ENCODE data around the gene LCK.
A peak's percentile ranks its signal among the peaks of the same experiment; 100 is the strongest.

The LCK gene

DNA sequence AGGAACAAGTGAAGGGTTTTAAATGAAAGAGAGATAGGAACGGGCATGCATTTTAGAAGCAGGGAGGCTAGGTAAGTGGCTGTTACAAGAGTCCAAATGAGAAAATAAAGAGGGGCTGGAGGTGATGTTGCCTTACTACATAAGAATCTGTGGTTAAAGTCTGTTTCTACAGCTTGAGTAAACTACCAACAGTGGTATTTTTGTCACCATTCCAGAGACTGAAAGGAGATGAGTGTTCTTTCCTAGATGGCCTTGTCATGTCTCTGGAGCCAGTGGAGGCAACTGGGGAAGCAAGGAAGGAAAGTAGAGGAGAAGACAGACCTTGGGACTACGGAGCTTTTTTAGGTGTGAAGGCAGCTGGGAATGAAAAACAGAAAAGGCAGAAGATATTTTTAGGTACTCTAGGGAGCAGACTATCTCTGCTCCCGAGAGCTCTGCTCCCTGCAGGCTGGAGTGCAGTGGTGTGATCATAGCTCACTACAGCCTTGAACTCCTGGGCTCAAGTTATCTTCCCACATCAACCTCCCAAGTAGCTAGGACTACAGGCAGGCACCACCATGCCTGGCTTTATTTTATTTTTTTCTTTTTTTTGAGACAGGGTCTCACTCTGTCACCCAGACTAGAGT lies 53.0 kb downstream of the LCK start:
- DNase-seq (ENCODE audit: low read depth, low spot score) = peak; percentile 29
- TF ChIP-seq, protein P1, sequence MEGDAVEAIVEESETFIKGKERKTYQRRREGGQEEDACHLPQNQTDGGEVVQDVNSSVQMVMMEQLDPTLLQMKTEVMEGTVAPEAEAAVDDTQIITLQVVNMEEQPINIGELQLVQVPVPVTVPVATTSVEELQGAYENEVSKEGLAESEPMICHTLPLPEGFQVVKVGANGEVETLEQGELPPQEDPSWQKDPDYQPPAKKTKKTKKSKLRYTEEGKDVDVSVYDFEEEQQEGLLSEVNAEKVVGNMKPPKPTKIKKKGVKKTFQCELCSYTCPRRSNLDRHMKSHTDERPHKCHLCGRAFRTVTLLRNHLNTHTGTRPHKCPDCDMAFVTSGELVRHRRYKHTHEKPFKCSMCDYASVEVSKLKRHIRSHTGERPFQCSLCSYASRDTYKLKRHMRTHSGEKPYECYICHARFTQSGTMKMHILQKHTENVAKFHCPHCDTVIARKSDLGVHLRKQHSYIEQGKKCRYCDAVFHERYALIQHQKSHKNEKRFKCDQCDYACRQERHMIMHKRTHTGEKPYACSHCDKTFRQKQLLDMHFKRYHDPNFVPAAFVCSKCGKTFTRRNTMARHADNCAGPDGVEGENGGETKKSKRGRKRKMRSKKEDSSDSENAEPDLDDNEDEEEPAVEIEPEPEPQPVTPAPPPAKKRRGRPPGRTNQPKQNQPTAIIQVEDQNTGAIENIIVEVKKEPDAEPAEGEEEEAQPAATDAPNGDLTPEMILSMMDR (IDR thresholded peaks at IDR 0.05; ENCODE audit: insufficient read depth, low read length, missing control alignments) = no peak
- POLR2A ChIA-PET = interaction anchor here (0.6 to 1.4 kb wide), 3 partner anchors 13 to 38 kb away, joined by 4 to 5 read pairs (median 4); partner anchors contain the start of genes HDAC1 and MARCKSL1
- CTCF ChIA-PET = interaction anchor here (0.8 to 5.4 kb wide), 6 partner anchors 11 to 88 kb away, joined by 3 to 16 read pairs (median 4); partner anchors contain the start of gene FAM167B
- H3K4me3 ChIP-seq (ENCODE audit: low read depth, low read length) = no peak overlapping the region

GRCh38 chr1:32305310-32305709 lies 54.2 kb downstream of the LCK start:
- POLR2A ChIA-PET = no interaction called here
- H3K4me3 ChIP-seq (ENCODE audit: low read depth, low read length) = no peak overlapping the region
- no peak for DNase-seq (ENCODE audit: low read depth, low spot score)
- TF ChIP-seq, protein P1 (IDR thresholded peaks at IDR 0.05; ENCODE audit: insufficient read depth, low read length, missing control alignments) = no peak
- CTCF ChIA-PET = interaction anchor here (1.0 to 5.4 kb wide), 3 partner anchors 11 to 89 kb away, joined by 3 to 16 read pairs (median 14); no protein-coding TSS in a partner anchor

GRCh38 chr1:32307324-32307723 lies 56.3 kb downstream of the LCK start:
- DNase-seq (ENCODE audit: low read depth, low spot score) = no peak
- ChIA-PET CTCF (interaction anchor here (1.2 to 5.4 kb wide), 5 partner anchors 9 to 91 kb away, joined by 3 to 16 read pairs (median 4); no protein-coding TSS in a partner anchor), POLR2A (interaction anchor here (1.6 kb wide), 1 partner anchor 29 kb away, joined by 8 read pairs; the partner anchor contains the start of gene MARCKSL1)
- no peak overlapping the region for H3K4me3 ChIP-seq (ENCODE audit: low read depth, low read length)
- TF ChIP-seq, protein P1 (IDR thresholded peaks at IDR 0.05; ENCODE audit: insufficient read depth, low read length, missing control alignments) = no peak

DNA sequence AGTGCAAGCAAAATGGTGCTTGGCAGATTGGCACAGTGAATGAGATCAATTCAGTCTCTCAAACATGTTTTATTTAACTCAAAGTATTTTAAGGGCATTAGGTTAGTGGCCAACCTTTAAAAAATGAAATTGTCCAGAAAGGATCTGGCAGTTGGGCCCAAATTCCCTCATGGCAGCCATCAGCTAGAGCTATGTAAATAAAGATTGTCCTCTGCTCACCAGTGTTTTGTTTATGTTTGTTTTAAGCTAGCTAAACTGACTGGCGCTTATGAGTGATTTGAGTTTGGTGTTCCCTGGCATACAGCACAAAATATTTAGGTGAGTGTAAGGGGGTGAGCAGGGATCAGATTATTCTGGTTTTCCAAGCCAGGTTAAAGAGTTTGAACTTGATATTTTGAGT lies 58.9 kb downstream of the LCK start:
- ChIA-PET POLR2A (no interaction called here), CTCF (no interaction called here)
- no peak for DNase-seq (ENCODE audit: low read depth, low spot score)
- no peak overlapping the region for H3K4me3 ChIP-seq (ENCODE audit: low read depth, low read length)
- TF ChIP-seq, protein P1 (IDR thresholded peaks at IDR 0.05; ENCODE audit: insufficient read depth, low read length, missing control alignments) = no peak

DNA sequence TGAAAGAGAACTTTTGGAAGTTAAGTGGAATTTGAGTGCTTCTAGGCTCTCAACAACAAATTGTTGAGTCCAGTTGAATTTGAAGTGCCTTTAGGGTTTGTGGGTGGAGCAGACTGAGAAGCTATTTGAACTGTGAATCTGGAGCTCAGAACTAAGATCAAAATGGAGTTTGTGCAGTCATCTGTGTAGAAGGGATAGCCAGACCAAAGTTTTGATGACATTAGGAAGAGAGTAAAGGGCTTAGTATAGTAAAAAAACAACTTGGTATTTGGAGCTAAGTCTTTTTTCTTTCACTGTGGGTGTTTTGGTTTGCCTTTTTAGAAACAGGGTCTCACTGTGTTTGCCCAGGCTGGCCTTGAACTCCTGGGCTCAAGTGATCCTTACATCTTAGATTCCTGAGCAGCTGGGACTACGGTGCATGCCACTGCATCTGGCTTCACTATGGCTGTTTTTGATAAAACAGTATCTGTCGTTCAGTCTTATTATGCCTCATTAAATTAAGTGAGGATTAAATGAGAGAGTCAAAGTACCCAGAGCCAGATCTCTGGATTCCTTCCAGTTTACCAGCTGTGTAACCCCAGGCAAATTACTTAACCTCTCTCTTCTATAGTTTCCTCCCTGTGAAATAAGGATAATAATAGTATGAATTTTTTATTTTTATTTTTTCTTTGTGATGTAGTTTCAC lies 60.8 kb downstream of the LCK start:
- TF ChIP-seq, protein P1 (IDR thresholded peaks at IDR 0.05; ENCODE audit: insufficient read depth, low read length, missing control alignments) = no peak
- CTCF ChIA-PET = interaction anchor here (0.8 to 2.0 kb wide), 3 partner anchors 88 to 98 kb away, joined by 3 to 10 read pairs (median 3); no protein-coding TSS in a partner anchor
- POLR2A ChIA-PET = no interaction called here
- H3K4me3 ChIP-seq (ENCODE audit: low read depth, low read length) = no peak overlapping the region
- DNase-seq (ENCODE audit: low read depth, low spot score) = no peak

- no peak for DNase-seq (ENCODE audit: low read depth, low spot score)
- CTCF ChIA-PET = interaction anchor here (0.8 to 6.4 kb wide), 12 partner anchors 8 to 103 kb away, joined by 3 to 103 read pairs (median 4); no protein-coding TSS in a partner anchor
- POLR2A ChIA-PET = interaction anchor here (1.6 kb wide), 1 partner anchor 19 kb away, joined by 5 read pairs; the partner anchor contains the start of gene MARCKSL1
- TF ChIP-seq, protein P1 (IDR thresholded peaks at IDR 0.05; ENCODE audit: insufficient read depth, low read length, missing control alignments) = no peak
- H3K4me3 ChIP-seq (ENCODE audit: low read depth, low read length) = no peak overlapping the region
Observed at GRCh38 chr1:32316903-32317277, 65.8 kb downstream of the LCK start.
